ENCODE results near the gene RASA2. TPM values are rescaled to one million over a fixed set of nuclear protein-coding genes. Genes with fewer than 3 reads are reported as not detected.
"Not testable (repeated sequence)": the region's sequence is repeated elsewhere in the genome, so short reads cannot be mapped to it uniquely, and the experiment has no call there.

RASA2 gene
- total RNA-seq, 2 donors from 2014 or later = 15.4 to 23.1 TPM

DNA sequence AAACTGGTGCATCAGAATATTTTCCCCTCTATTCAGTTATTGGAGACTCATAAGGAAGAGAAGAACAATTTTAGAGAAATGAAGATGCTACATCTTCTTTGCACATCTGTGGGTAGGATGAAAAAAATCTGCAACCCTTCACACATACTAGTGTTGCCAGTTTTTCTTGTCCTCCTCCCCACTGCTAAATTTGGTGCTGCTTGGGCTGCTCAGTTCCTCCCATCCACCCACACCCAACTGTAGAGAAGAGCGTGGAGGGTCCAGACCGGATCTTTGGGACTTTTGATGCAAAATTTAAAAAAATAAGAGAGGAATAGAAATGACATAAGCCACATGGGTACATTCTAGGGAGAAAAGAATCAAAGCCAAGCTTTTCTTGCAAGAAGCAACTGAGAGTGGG, 8.7 kb upstream of the RASA2 start:
- H3K4me1 ChIP-seq (ENCODE audit: control insufficient read depth in 1 of 2, low read depth in 2 of 2) = no peaks in the 10 kb centered on the region

GRCh38 chr3:141478840-141479239, 8.0 kb upstream of the RASA2 start:
- not testable (repeated sequence) for H3K9me3 ChIP-seq; H3K27ac ChIP-seq; H3K4me3 ChIP-seq; H3K27me3 ChIP-seq (replicated peaks; ENCODE audit: insufficient read depth); DNase-seq (ENCODE audit: low spot score); H3K4me1 ChIP-seq (ENCODE audit: control insufficient read depth in 1 of 2, low read depth in 2 of 2); ATAC-seq (ENCODE audit: insufficient number of reproducible peaks, low FRiP score, low read depth); H3K36me3 ChIP-seq

More for the DNA sequence above, 8.7 kb upstream of the RASA2 start:
- Histone ChIP-seq H3K27ac (no peak overlapping the region), H3K4me3 (no peak overlapping the region), H3K9me3 (no peaks in the 10 kb centered on the region), H3K36me3 (no peaks in the 10 kb centered on the region), H3K27me3 (replicated peaks; ENCODE audit: insufficient read depth) (no peaks in the 10 kb centered on the region)
- no peak for DNase-seq (ENCODE audit: low spot score)
- no peak for ATAC-seq (ENCODE audit: insufficient number of reproducible peaks, low FRiP score, low read depth)
- TF ChIP-seq, protein P1, sequence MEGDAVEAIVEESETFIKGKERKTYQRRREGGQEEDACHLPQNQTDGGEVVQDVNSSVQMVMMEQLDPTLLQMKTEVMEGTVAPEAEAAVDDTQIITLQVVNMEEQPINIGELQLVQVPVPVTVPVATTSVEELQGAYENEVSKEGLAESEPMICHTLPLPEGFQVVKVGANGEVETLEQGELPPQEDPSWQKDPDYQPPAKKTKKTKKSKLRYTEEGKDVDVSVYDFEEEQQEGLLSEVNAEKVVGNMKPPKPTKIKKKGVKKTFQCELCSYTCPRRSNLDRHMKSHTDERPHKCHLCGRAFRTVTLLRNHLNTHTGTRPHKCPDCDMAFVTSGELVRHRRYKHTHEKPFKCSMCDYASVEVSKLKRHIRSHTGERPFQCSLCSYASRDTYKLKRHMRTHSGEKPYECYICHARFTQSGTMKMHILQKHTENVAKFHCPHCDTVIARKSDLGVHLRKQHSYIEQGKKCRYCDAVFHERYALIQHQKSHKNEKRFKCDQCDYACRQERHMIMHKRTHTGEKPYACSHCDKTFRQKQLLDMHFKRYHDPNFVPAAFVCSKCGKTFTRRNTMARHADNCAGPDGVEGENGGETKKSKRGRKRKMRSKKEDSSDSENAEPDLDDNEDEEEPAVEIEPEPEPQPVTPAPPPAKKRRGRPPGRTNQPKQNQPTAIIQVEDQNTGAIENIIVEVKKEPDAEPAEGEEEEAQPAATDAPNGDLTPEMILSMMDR (IDR thresholded peaks at IDR 0.05) = no peak

DNA sequence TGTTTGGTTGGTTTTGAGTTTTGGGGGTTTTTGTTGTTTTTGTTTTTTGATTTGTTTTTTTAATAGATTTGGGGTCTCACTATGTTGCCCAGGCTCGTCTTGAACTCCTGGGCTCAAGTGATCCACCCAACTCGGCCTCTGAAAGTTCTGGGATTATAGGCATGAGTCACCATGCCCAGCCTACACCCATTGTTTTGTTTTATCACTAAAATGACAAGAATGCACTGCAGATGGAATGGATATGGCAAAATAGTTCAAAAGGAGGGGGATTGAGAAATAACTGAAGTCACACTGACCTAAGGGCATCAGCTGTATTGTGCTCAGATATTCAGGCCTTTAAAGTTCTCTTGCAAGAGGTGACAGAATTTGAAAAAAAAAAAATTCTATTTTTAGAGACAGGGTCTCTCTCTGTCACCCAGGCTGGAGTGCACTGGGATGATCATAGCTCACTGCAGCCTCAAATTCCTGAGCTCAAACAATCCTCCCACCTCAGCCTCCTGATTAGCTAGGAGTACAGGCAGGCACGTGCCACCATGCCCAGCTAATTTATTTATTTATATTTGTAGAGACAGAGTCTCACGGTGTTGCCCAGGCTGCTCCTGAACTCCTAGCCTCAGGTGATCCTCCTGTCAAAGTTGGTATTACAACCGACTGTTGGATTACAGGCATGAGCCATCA, 4.4 kb upstream of the RASA2 start:
- H3K27me3 ChIP-seq (replicated peaks; ENCODE audit: insufficient read depth) = no peaks in the 10 kb centered on the region
- no peak overlapping the region for H3K4me3 ChIP-seq
- no peaks in the 10 kb centered on the region for H3K9me3 ChIP-seq
- DNase-seq (ENCODE audit: low spot score) (no peak), ATAC-seq (ENCODE audit: insufficient number of reproducible peaks, low FRiP score, low read depth) (no peak)
- no peaks in the 10 kb centered on the region for H3K36me3 ChIP-seq
- TF ChIP-seq, protein P1 (IDR thresholded peaks at IDR 0.05) = no peak
- H3K4me1 ChIP-seq (ENCODE audit: control insufficient read depth in 1 of 2, low read depth in 2 of 2) = peaks cover 0 to 8% of the 10 kb centered on the region in 2 donors
- no peak overlapping the region for H3K27ac ChIP-seq

- no peaks in the 10 kb centered on the region for H3K9me3 ChIP-seq
- H3K4me3 ChIP-seq = no peak overlapping the region
- no peaks in the 10 kb centered on the region for H3K27me3 ChIP-seq (replicated peaks; ENCODE audit: insufficient read depth)
- no peak overlapping the region for H3K27ac ChIP-seq
- H3K36me3 ChIP-seq = no peaks in the 10 kb centered on the region
- peaks cover 4 to 19% of the 10 kb centered on the region in 2 donors for H3K4me1 ChIP-seq (ENCODE audit: control insufficient read depth in 1 of 2, low read depth in 2 of 2)
- no peak for ATAC-seq (ENCODE audit: insufficient number of reproducible peaks, low FRiP score, low read depth)
- TF ChIP-seq, protein P1 (IDR thresholded peaks at IDR 0.05) = no peak
- DNase-seq (ENCODE audit: low spot score) = no peak
Observed at GRCh38 chr3:141484701-141485287, 2.0 kb upstream of the RASA2 start.

DNA sequence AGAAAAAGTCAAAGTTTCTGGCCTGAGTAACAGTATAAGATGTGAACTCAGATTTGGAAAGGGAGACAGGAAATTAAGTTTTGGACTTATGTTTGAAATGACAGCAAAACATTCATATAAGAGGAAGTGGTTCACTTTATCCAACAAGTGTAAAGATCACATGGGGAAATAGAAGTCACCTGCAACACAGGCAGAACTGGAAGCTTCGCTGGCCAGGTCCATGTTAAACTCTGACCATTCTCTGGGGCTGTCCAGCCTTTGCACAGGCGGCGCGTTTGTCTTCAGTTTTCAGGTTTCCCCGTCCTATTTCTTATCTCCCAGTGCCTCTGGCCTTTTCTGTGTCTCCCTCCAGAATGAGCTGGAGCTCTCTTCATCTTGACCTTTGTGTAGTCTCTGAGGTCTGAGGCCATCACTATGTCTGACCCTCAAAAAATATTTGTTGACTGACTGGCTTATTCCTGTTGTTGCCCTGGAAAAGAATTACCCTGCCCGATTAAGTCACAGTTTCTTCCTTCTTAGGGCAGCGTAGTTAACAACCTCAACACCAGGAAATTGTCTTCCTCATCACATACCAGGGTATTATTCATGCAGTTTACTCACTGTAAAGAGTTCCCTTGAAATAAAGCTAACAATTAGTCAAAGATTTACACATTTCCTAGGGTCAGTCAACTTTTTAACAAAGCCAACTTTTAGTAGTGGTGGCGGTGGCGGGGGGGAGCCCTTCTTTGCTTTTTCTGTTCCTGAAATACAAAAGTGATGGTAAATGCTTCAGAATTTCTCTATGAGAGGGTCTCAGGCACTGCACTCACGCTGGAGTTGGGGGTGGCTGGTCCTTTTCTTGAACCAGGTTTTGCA, 959 bp upstream of the RASA2 start:
- Histone ChIP-seq H3K4me3 (peak overlapping the region; percentile 95), H3K27ac (peak overlapping the region; percentile 66 to 74)
- peak; percentile 19 for ATAC-seq (ENCODE audit: insufficient number of reproducible peaks, low FRiP score, low read depth)

More for the DNA sequence above, 959 bp upstream of the RASA2 start:
- TF ChIP-seq, protein P1 (IDR thresholded peaks at IDR 0.05) = no peak
- Histone ChIP-seq H3K4me1 (ENCODE audit: control insufficient read depth in 1 of 2, low read depth in 2 of 2) (peaks cover 4 to 19% of the 10 kb centered on the region in 2 donors), H3K9me3 (no peaks in the 10 kb centered on the region), H3K36me3 (no peaks in the 10 kb centered on the region), H3K27me3 (replicated peaks; ENCODE audit: insufficient read depth) (no peaks in the 10 kb centered on the region)
- no peak for DNase-seq (ENCODE audit: low spot score)
